Measurements from ENCODE around the gene ZC3H18. TPM values are rescaled to one million over a fixed set of nuclear protein-coding genes. Genes with fewer than 3 reads are reported as not detected.

The ZC3H18 gene
- total and polyA plus RNA-seq, 2 of the 4 experiments (the other 2 are of a cell fraction), result 3.4 to 21.3 TPM

DNA sequence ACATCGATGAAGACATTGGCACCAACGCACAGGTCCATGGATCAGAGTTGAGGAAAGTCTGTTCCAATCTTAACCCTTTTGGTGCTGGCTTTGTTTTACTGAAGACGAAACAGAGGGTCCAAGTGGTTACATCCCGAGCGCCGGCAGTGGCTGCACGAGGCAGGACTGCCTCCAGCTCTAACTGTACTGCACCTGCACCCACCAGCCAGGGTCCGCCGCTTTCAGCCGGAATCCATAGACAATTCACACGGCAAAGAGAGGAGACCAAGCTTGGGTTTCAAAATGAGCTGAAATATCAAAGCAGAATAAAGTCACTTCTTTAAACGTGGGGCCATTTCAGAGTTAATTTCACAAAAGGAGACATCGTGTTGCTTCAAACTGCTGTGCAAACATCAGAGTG, 21.2 kb upstream of the ZC3H18 start:
- no peak overlapping the region for H3K18ac ChIP-seq (ENCODE audit: low read depth, low read length)
- H4K8ac ChIP-seq (ENCODE audit: low read depth in 2 of 2, low read length in 2 of 2), result no peak overlapping the region
- DNase-seq (no peak), ATAC-seq (ENCODE audit: low read depth) (no peak)
- no peak overlapping the region for H2AFZ ChIP-seq (replicated peaks; ENCODE audit: low read length, poor library complexity)
- no peak overlapping the region for H2AK9ac ChIP-seq (replicated peaks; ENCODE audit: low read depth, low read length, poor library complexity)
- in situ Hi-C loops (cut with MboI; ENCODE audit: low sequenced_read_pairs), result no loop called here
- WGBS, 2 experiments (ENCODE audit: extremely low coverage in 2 of 2, insufficient read length in 1 of 2), result 61% methylated on average over 7 of the region's 13 CpGs; no CpG with 5 or more reads in 1 of the 2 experiments
- intact Hi-C loops (cut with micrococcal nuclease), result no loop called here
- H2BK5ac ChIP-seq (ENCODE audit: low read depth, low read length, poor library complexity, severe bottlenecking), result no peak overlapping the region
- no peak overlapping the region for H4K5ac ChIP-seq (ENCODE audit: low read depth, low read length)
- H3K56ac ChIP-seq (ENCODE audit: extremely low read depth, insufficient read depth, low read length), result no peak overlapping the region
- H3K4me3 ChIP-seq (ENCODE audit: insufficient read depth, low read depth, low read length), result no peak overlapping the region
- dilution Hi-C loops (cut with HindIII; ENCODE audit: low sequenced_read_pairs, unreplicated experiment), result no loop called here
- TF ChIP-seq MAFK (IDR thresholded peaks at IDR 0.05; ENCODE audit: low read depth, low read length) (no peak), RAD21 (IDR thresholded peaks at IDR 0.05; ENCODE audit: low read length) (no peak), CHD1 (IDR thresholded peaks at IDR 0.05; ENCODE audit: low read depth, low read length) (no peak), MXI1 (IDR thresholded peaks at IDR 0.05; ENCODE audit: borderline replicate concordance, low read depth, low read length) (no peak), RFX5 (IDR thresholded peaks at IDR 0.05; ENCODE audit: low read depth, low read length) (no peak), BHLHE40 (IDR thresholded peaks at IDR 0.05; ENCODE audit: low read depth, low read length) (no peak), USF2 (IDR thresholded peaks at IDR 0.05; ENCODE audit: low read depth, low read length) (no peak), NFE2L2 (IDR thresholded peaks at IDR 0.05; ENCODE audit: low read depth, low read length) (no peak), CTCF (conservative IDR thresholded peaks at IDR 0.05; ENCODE audit: low read depth, low read length) (no peak), MAZ (IDR thresholded peaks at IDR 0.05; ENCODE audit: borderline replicate concordance, low read depth, low read length) (no peak)
- TF ChIP-seq, protein P1, sequence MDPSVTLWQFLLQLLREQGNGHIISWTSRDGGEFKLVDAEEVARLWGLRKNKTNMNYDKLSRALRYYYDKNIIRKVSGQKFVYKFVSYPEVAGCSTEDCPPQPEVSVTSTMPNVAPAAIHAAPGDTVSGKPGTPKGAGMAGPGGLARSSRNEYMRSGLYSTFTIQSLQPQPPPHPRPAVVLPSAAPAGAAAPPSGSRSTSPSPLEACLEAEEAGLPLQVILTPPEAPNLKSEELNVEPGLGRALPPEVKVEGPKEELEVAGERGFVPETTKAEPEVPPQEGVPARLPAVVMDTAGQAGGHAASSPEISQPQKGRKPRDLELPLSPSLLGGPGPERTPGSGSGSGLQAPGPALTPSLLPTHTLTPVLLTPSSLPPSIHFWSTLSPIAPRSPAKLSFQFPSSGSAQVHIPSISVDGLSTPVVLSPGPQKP (IDR thresholded peaks at IDR 0.05; ENCODE audit: borderline replicate concordance, low read depth, low read length), result no peak
- H3K9me3 ChIP-seq (ENCODE audit: control insufficient read depth, insufficient read depth, low read length), result peaks cover 14% of the 10 kb centered on the region
- H3K4ac ChIP-seq (ENCODE audit: low read depth, low read length), result no peak overlapping the region
- POLR2A ChIA-PET (ENCODE audit: unreplicated experiment), result no interaction called here
- H3K14ac ChIP-seq (replicated peaks; ENCODE audit: low read depth, low read length), result no peak overlapping the region
- no peaks in the 10 kb centered on the region for H3K9me1 ChIP-seq (ENCODE audit: insufficient read depth, low read length)
- H3K4me2 ChIP-seq (ENCODE audit: low read depth, low read length), result no peak overlapping the region
- H2AK5ac ChIP-seq (ENCODE audit: low read depth, low read length), result no peak overlapping the region
- no peaks in the 10 kb centered on the region for H3K79me1 ChIP-seq (ENCODE audit: low read depth in 1 of 2, low read length in 2 of 2)
- no peak overlapping the region for H2BK15ac ChIP-seq (ENCODE audit: low read depth, low read length)
- H3K27ac ChIP-seq (ENCODE audit: insufficient read depth, low read length), result no peak overlapping the region
- H4K20me1 ChIP-seq (ENCODE audit: insufficient read depth, low read length), result no peaks in the 10 kb centered on the region
- H2BK120ac ChIP-seq (ENCODE audit: low read depth, low read length), result no peak overlapping the region
- H3K4me1 ChIP-seq (ENCODE audit: control insufficient read depth, insufficient read depth, low read length), result no peaks in the 10 kb centered on the region
- H3K27me3 ChIP-seq (ENCODE audit: control insufficient read depth, insufficient read depth, low read length), result peaks cover 61% of the 10 kb centered on the region
- no peak overlapping the region for H4K91ac ChIP-seq (ENCODE audit: insufficient read depth, low read depth, low read length)
- H2BK20ac ChIP-seq (ENCODE audit: low read depth, low read length), result no peak overlapping the region
- H3K36me3 ChIP-seq (ENCODE audit: control insufficient read depth, insufficient read depth, low read length), result no peaks in the 10 kb centered on the region
- no peak overlapping the region for H3K9ac ChIP-seq (ENCODE audit: low read depth, low read length)
- H3K23ac ChIP-seq (ENCODE audit: low read depth, low read length), result no peak overlapping the region
- CTCF ChIA-PET, result no interaction called here
- BruUV-seq (replicated peaks), result no TSS peak
